DND-41 (cell line): ENCODE results near the gene LAX1.
A peak's percentile ranks its signal among the peaks of the same experiment; 100 is the strongest.

Experiments used
- ATAC-seq: fragments of 200-7000 bp; cut with Tn5 transposase; 3 replicates; pipeline ENCODE4 v1.9.1; 2021; ENCODE audit warnings: low read depth; ENCODE audit not compliant: insufficient read depth
- DNase-seq: peaks from one replicate; pipeline ENCODE4 v3.0.0-alpha.2; 2020
- H2AFZ ChIP-seq: 2 replicates; pipeline ENCODE4 v1.6.0; 2012; ENCODE audit warnings: low read depth, low read length
- H3K27ac ChIP-seq: 2 replicates; pipeline ENCODE4 v1.5.1; 2012; ENCODE audit warnings: low read length, inconsistent platforms
- H3K27me3 ChIP-seq: fragments of 200-600 bp; sonication (generic); 2 replicates; pipeline ENCODE4 v1.6.0; 2012; ENCODE audit warnings: low read length, mild to moderate bottlenecking, inconsistent platforms; ENCODE audit not compliant: insufficient read depth, poor library complexity
- H3K36me3 ChIP-seq: 2 replicates; pipeline ENCODE4 v1.5.1; 2012; ENCODE audit warnings: low read length, inconsistent platforms; ENCODE audit not compliant: insufficient read depth
- H3K4me1 ChIP-seq: 2 replicates; pipeline ENCODE4 v1.5.1; 2012; ENCODE audit warnings: mild to moderate bottlenecking, low read length; ENCODE audit not compliant: insufficient read depth
- H3K4me2 ChIP-seq: 2 replicates; pipeline ENCODE4 v1.6.0; 2012; ENCODE audit warnings: mild to moderate bottlenecking, moderate library complexity, low read length, inconsistent platforms; ENCODE audit not compliant: insufficient read depth
- H3K4me3 ChIP-seq, 2 experiments: fragments of 200-600 bp in 1 of 2; shearing (Covaris generic) in 1 of 2; 2 replicates each; pipeline ENCODE4 v1.5.1; 2012 to 2016; ENCODE audit warnings: inconsistent platforms in 2 of 2, low read length in 2 of 2, mild to moderate bottlenecking in 2 of 2, low read depth in 1 of 2, moderate library complexity in 1 of 2
- H3K79me2 ChIP-seq: 2 replicates; pipeline ENCODE4 v1.6.0; 2012; ENCODE audit warnings: low read length, inconsistent platforms; ENCODE audit not compliant: insufficient read depth
- H3K9ac ChIP-seq: 2 replicates; pipeline ENCODE4 v1.6.0; 2012; ENCODE audit warnings: low read depth, mild to moderate bottlenecking, inconsistent platforms, low read length, moderate library complexity
- H3K9me3 ChIP-seq: 2 replicates; pipeline ENCODE4 v1.5.1; 2012; ENCODE audit warnings: low read length, moderate library complexity, mild to moderate bottlenecking, inconsistent platforms; ENCODE audit not compliant: insufficient read depth, severe bottlenecking
- H4K20me1 ChIP-seq: 2 replicates; pipeline ENCODE4 v1.6.0; 2012; ENCODE audit warnings: low read length; ENCODE audit not compliant: insufficient read depth
- EZH2 ChIP-seq: IDR thresholded peaks from 3 replicates; pipeline ENCODE4 v1.6.1; 2012; ENCODE audit warnings: borderline replicate concordance, low read depth, mild to moderate bottlenecking, moderate library complexity, low read length, inconsistent platforms; ENCODE audit not compliant: severe bottlenecking
- TF ChIP-seq, protein P1 (sequence below): IDR thresholded peaks from 2 replicates; pipeline ENCODE4 v1.5.1; 2012; ENCODE audit warnings: borderline replicate concordance, low read length, moderate library complexity, mild to moderate bottlenecking; ENCODE audit not compliant: poor library complexity, severe bottlenecking; ENCODE audit errors: extremely low read depth

Gene LAX1

DNA sequence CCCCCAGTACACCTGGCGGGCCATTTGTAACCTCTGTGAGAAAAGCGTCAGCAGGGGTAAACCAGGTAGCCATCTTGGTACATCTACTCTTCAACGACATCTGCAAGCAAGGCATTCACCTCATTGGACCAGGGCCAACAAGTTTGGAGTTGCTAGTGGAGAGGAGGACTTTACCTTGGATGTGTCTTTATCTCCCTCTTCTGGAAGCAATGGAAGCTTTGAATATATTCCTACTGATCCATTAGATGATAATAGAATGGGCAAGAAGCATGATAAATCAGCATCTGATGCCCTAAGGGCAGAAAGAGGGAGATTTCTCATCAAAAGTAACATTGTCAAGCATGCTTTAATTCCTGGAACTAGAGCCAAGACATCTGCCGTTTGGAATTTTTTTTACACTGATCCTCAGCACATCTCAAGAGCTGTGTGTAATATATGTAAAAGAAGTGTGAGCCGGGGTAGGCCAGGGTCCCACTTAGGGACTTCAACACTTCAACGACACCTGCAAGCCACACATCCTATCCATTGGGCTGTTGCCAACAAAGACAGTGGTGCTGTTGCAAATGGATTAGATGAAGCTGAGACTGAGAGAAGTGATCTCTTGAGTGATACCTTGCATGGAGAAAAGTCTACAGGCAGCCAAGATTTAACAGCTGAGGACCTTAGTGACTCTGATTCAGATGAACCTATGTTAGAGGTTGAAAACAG lies 33.1 kb downstream of the LAX1 start:
- peaks cover 54% of the 10 kb centered on the region for H3K36me3 ChIP-seq
- no peak for DNase-seq
- H3K27ac ChIP-seq, result no peak overlapping the region; the same call in 1 of the 2 replicates
- no peaks in the 10 kb centered on the region for H3K27me3 ChIP-seq
- no peak for ATAC-seq
- H2AFZ ChIP-seq, result no peak overlapping the region
- peak overlapping the region; percentile 89 for H3K4me2 ChIP-seq
- TF ChIP-seq, protein P1, sequence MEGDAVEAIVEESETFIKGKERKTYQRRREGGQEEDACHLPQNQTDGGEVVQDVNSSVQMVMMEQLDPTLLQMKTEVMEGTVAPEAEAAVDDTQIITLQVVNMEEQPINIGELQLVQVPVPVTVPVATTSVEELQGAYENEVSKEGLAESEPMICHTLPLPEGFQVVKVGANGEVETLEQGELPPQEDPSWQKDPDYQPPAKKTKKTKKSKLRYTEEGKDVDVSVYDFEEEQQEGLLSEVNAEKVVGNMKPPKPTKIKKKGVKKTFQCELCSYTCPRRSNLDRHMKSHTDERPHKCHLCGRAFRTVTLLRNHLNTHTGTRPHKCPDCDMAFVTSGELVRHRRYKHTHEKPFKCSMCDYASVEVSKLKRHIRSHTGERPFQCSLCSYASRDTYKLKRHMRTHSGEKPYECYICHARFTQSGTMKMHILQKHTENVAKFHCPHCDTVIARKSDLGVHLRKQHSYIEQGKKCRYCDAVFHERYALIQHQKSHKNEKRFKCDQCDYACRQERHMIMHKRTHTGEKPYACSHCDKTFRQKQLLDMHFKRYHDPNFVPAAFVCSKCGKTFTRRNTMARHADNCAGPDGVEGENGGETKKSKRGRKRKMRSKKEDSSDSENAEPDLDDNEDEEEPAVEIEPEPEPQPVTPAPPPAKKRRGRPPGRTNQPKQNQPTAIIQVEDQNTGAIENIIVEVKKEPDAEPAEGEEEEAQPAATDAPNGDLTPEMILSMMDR, result no peak
- H3K4me3 ChIP-seq, result peak overlapping the region in 1 of 2 experiments; percentile 32; a peak in 1 of 4 replicates
- no peak overlapping the region for H3K9ac ChIP-seq
- no peaks in the 10 kb centered on the region for H3K9me3 ChIP-seq
- H3K4me1 ChIP-seq, result peaks cover 54% of the 10 kb centered on the region
- peaks cover 76% of the 10 kb centered on the region for H3K79me2 ChIP-seq
- peaks cover 52% of the 10 kb centered on the region for H4K20me1 ChIP-seq

DNA sequence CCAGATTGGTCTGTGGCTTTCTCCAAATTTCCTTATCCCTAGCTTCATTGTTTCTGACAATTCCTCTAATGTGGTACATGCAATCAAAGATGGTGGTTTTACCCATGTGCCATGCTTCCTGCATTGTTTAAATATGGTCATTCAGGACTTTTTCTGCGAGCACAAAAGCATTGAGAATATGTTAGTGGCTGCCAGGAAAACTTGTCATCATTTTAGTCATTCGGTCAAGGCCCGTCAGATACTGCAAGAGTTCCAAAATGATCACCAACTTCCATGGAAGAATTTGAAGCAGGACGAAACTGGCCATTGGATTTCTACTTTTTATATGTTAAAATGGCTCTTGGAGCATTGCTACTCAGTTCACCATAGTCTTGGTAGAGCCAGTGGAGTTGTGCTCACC lies 34.2 kb downstream of the LAX1 start:
- peaks cover 59% of the 10 kb centered on the region for H4K20me1 ChIP-seq

DNA sequence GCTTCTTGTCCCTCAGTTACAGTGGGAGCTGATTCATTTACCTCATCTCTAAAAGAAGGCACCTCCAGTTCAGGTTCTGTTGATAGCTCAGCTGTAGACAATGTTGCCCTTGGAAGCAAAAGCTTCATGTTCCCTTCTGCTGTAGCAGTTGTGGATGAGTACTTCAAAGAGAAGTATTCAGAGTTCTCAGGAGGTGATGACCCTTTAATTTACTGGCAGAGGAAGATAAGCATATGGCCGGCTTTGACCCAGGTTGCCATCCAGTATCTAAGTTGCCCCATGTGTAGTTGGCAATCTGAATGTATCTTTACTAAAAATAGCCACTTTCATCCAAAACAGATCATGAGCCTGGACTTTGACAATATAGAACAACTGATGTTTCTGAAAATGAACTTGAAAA lies 35.0 kb downstream of the LAX1 start:
- no peaks in the 10 kb centered on the region for H3K27me3 ChIP-seq
- no peaks in the 10 kb centered on the region for H3K9me3 ChIP-seq
- peaks cover 46% of the 10 kb centered on the region for H3K4me1 ChIP-seq
- no peak overlapping the region for H2AFZ ChIP-seq
- H3K27ac ChIP-seq, result no peak overlapping the region
- no peak for TF ChIP-seq EZH2
- TF ChIP-seq, protein P1, result no peak
- H3K36me3 ChIP-seq, result peaks cover 71% of the 10 kb centered on the region
- ATAC-seq (no peak), DNase-seq (no peak)
- no peak overlapping the region for H3K9ac ChIP-seq
- peaks cover 94% of the 10 kb centered on the region for H3K79me2 ChIP-seq
- H3K4me3 ChIP-seq, result 0 out of 4 replicates have a peak overlapping the region, but pooled peaks of 1 of the 2 experiments have one; percentile 2
- peak overlapping the region; percentile 31; the same call in 1 of the 2 replicates for H3K4me2 ChIP-seq
- H4K20me1 ChIP-seq, result peaks cover 59% of the 10 kb centered on the region

More for the DNA sequence above, 34.2 kb downstream of the LAX1 start:
- peaks cover 63% of the 10 kb centered on the region for H3K36me3 ChIP-seq
- TF ChIP-seq EZH2, result no peak
- TF ChIP-seq, protein P1, result no peak
- H3K4me3 ChIP-seq, result no peak overlapping the region
- H3K27ac ChIP-seq, result 0 out of 2 replicates have a peak overlapping the region, but pooled peaks have one; percentile 14
- ATAC-seq (no peak), DNase-seq (no peak)
- H3K9ac ChIP-seq, result no peak overlapping the region
- peaks cover 86% of the 10 kb centered on the region for H3K79me2 ChIP-seq
- H3K4me2 ChIP-seq, result peak overlapping the region; percentile 89
- H3K9me3 ChIP-seq, result no peaks in the 10 kb centered on the region
- H3K4me1 ChIP-seq, result peaks cover 54% of the 10 kb centered on the region
- H3K27me3 ChIP-seq, result no peaks in the 10 kb centered on the region
- no peak overlapping the region for H2AFZ ChIP-seq
